Erythroblast (primary cell): ENCODE results near the gene WASF2.

Experiments used
- GATA1 ChIP-seq: IDR thresholded peaks from 2 replicates; pipeline ENCODE4 v1.6.1; 2011; ENCODE audit warnings: low read depth, mild to moderate bottlenecking, control low read depth, low read length, moderate library complexity
- POLR2A ChIP-seq: IDR thresholded peaks from 2 replicates; pipeline ENCODE4 v1.6.1; 2011; ENCODE audit warnings: mild to moderate bottlenecking, low read length

GRCh38 chr1:27538793-27539192 is 48.8 kb upstream of the WASF2 start:
- TF ChIP-seq POLR2A = no peak
- no peak for TF ChIP-seq GATA1
